Measurements from ENCODE around the gene LAMC2.

DNA sequence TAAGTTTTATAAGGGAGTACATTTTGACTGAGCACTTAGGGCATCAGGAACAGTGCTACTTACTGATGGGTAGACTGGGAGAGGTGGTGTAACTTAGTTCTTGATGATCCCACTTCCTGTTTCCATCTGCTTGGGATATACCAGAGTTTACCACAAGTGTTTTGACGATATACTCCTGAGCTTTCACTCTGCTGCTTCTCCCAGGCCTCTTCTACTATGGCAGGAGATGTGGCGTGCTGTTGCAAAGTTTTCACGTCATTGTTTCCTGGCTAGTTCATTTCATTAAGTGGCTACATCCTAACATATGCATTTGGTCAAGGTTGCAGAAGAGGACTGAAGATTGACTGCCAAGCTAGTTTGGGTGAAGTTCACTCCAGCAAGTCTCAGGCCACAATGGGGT lies 41.3 kb upstream of the LAMC2 start:
- TF ChIP-seq EZH2phosphoT487 (conservative IDR thresholded peaks at IDR 0.05; ENCODE audit: low read length) = no peak
- TF ChIP-seq, protein P1, sequence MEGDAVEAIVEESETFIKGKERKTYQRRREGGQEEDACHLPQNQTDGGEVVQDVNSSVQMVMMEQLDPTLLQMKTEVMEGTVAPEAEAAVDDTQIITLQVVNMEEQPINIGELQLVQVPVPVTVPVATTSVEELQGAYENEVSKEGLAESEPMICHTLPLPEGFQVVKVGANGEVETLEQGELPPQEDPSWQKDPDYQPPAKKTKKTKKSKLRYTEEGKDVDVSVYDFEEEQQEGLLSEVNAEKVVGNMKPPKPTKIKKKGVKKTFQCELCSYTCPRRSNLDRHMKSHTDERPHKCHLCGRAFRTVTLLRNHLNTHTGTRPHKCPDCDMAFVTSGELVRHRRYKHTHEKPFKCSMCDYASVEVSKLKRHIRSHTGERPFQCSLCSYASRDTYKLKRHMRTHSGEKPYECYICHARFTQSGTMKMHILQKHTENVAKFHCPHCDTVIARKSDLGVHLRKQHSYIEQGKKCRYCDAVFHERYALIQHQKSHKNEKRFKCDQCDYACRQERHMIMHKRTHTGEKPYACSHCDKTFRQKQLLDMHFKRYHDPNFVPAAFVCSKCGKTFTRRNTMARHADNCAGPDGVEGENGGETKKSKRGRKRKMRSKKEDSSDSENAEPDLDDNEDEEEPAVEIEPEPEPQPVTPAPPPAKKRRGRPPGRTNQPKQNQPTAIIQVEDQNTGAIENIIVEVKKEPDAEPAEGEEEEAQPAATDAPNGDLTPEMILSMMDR (IDR thresholded peaks at IDR 0.05; ENCODE audit: insufficient read depth, low read length, poor library complexity, severe bottlenecking) = no peak

All from SU-DHL-6 (cell line).